Lung (tissue), 12 donors: Measurements from ENCODE around the gene STRBP. TPM values are rescaled to one million over a fixed set of nuclear protein-coding genes. Genes with fewer than 3 reads are reported as not detected.

Source experiments
- ATAC-seq: fragments of 200-7000 bp; cut with Tn5 transposase; one replicate; pipeline ENCODE4 v1.9.1; 2020; ENCODE audit warnings: moderate number of reproducible peaks; ENCODE audit not compliant: insufficient read depth, low FRiP score
- DNase-seq, 3 donors: peaks; one replicate each; pipeline ENCODE4 v3.0.0-alpha.2; 2013 to 2017
- H3K27ac ChIP-seq, 2 donors: one replicate each; pipeline ENCODE4 v1.5.1; 2013; ENCODE audit warnings: mild to moderate bottlenecking in 2 of 2, moderate library complexity in 2 of 2, control low read depth in 1 of 2, inconsistent platforms in 1 of 2, low read depth in 1 of 2, low read length in 1 of 2
- H3K27me3 ChIP-seq, 3 donors: one replicate each; pipeline ENCODE4 v1.5.1; 2013; ENCODE audit warnings: low read length in 2 of 3; ENCODE audit not compliant: control insufficient read depth in 3 of 3, insufficient read depth in 3 of 3
- H3K36me3 ChIP-seq, 4 donors: one replicate each; pipeline ENCODE4 v1.5.1; 2013; ENCODE audit warnings: low read length in 4 of 4, mild to moderate bottlenecking in 1 of 4, moderate library complexity in 1 of 4; ENCODE audit not compliant: control insufficient read depth in 4 of 4, insufficient read depth in 4 of 4
- H3K4me1 ChIP-seq, 5 donors: one replicate each; pipeline ENCODE4 v1.5.1; 2013; ENCODE audit warnings: low read length in 5 of 5, mild to moderate bottlenecking in 2 of 5, moderate library complexity in 1 of 5; ENCODE audit not compliant: control insufficient read depth in 5 of 5, insufficient read depth in 5 of 5
- H3K4me3 ChIP-seq: one replicate; pipeline ENCODE4 v1.5.1; 2013; ENCODE audit warnings: mild to moderate bottlenecking, control low read depth, moderate library complexity
- H3K9ac ChIP-seq, 2 donors: one replicate each; pipeline ENCODE4 v1.5.1; 2013; ENCODE audit warnings: low read length in 2 of 2, control low read depth in 1 of 2; ENCODE audit not compliant: insufficient read depth in 1 of 2
- H3K9me3 ChIP-seq, 4 donors: one replicate each; pipeline ENCODE4 v1.5.1; 2013; ENCODE audit warnings: low read length in 3 of 4, mild to moderate bottlenecking in 1 of 4, moderate library complexity in 1 of 4; ENCODE audit not compliant: control insufficient read depth in 4 of 4, insufficient read depth in 3 of 4
- WGBS, 2 donors: extraction: QIAGEN DNeasy Blood & Tissue Kit; methylation state at CpG; one replicate each; pipeline ENCODE4 v1.1.7; 2013; 5-methylcytosine and 5-hydroxymethylcytosine counted together
- polyA plus RNA-seq, 2 donors: library from polyadenylated mRNA; stranded (reverse); fragments of 200-250 nt; gene quantifications; one replicate each; pipeline ENCODE4 v1.2.1, GENCODE V29; 2013
- total RNA-seq, 2 donors: library from RNA; depleted of rRNA in 1 of 2; stranded (reverse); fragments of >200 nt in 1 of 2; gene quantifications; one replicate each; pipeline ENCODE4 v1.2.1, GENCODE V29; 2014 to 2021
- TF ChIP-seq, protein P1 (sequence below): IDR thresholded peaks from 2 replicates; pipeline ENCODE4 v1.5.1; 2012; ENCODE audit warnings: mild to moderate bottlenecking; ENCODE audit errors: control extremely low read depth, extremely low read depth
- donor health status: control.
- donor health status: control.
- donor health status: Bipolar disorder and iron deficiency.
- donor health status: healthy.
- donor health status: DM: yes; HTN: yes; CAD: no.

STRBP gene
- total and polyA plus RNA-seq, 4 donors: 8.3 to 27.2 (median 21.1) TPM

- Histone ChIP-seq H3K27me3 (no peaks in the 10 kb centered on the region), H3K4me1 (peaks cover 0 to 17% (median 8%) of the 10 kb centered on the region in 5 donors), H3K9me3 (no peaks in the 10 kb centered on the region), H3K9ac (no peak overlapping the region), H3K27ac (no peak overlapping the region), H3K36me3 (no peaks in the 10 kb centered on the region), H3K4me3 (no peak overlapping the region)
- ATAC-seq (no peak), DNase-seq (peak in 1 of 3 donors; percentile 2)
- TF ChIP-seq, protein P1, sequence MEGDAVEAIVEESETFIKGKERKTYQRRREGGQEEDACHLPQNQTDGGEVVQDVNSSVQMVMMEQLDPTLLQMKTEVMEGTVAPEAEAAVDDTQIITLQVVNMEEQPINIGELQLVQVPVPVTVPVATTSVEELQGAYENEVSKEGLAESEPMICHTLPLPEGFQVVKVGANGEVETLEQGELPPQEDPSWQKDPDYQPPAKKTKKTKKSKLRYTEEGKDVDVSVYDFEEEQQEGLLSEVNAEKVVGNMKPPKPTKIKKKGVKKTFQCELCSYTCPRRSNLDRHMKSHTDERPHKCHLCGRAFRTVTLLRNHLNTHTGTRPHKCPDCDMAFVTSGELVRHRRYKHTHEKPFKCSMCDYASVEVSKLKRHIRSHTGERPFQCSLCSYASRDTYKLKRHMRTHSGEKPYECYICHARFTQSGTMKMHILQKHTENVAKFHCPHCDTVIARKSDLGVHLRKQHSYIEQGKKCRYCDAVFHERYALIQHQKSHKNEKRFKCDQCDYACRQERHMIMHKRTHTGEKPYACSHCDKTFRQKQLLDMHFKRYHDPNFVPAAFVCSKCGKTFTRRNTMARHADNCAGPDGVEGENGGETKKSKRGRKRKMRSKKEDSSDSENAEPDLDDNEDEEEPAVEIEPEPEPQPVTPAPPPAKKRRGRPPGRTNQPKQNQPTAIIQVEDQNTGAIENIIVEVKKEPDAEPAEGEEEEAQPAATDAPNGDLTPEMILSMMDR: no peak
- WGBS, 2 donors: 97 to 99% methylated on average over 6 of the region's 6 CpGs
Observed at GRCh38 chr9:123314617-123315016, 46.2 kb upstream of the STRBP start.

DNA sequence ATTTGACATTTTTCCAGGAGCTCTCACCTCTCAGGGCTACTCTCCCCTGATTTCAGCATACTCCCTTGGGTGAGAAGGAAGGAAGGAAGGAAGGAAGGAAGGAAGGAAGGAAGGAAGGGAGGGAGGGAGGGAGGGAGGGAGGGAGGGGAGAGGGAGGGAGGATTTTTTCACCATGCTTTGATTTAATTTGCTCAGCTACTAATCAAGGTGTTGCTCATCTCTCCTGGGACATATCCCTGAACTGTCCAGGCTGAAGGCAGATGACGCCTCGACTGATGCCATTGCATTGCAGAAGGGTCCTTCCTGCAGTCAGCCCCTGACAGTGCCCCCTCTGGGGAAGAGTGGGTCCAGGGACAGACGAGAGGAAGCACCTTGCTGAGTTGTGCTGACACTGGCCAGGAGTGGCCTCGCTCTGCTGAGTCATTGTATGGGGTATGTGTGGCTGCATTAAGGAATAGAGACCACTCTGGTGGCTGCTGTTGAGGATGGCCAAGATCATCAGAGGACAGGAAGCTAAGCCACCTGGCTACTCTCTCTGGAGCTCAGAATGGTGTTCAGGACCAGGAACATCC lies 44.0 kb upstream of the STRBP start:
- TF ChIP-seq, protein P1: no peak
- no peaks in the 10 kb centered on the region for H3K27me3 ChIP-seq
- 52 to 78% methylated on average over 4 of the region's 4 CpGs for WGBS, 2 donors
- H3K27ac ChIP-seq: no peak overlapping the region
- no peak overlapping the region for H3K9ac ChIP-seq
- H3K9me3 ChIP-seq: no peaks in the 10 kb centered on the region
- DNase-seq (no peak), ATAC-seq (no peak)
- peaks cover 0 to 2% (median 0%) of the 10 kb centered on the region in 5 donors for H3K4me1 ChIP-seq
- no peak overlapping the region for H3K4me3 ChIP-seq
- no peaks in the 10 kb centered on the region for H3K36me3 ChIP-seq

GRCh38 chr9:123311250-123311752 lies 42.9 kb upstream of the STRBP start:
- no peaks in the 10 kb centered on the region for H3K27me3 ChIP-seq
- H3K36me3 ChIP-seq: no peaks in the 10 kb centered on the region
- H3K27ac ChIP-seq: no peak overlapping the region
- H3K9ac ChIP-seq: no peak overlapping the region
- ATAC-seq (no peak), DNase-seq (no peak)
- no peaks in the 10 kb centered on the region for H3K9me3 ChIP-seq
- H3K4me3 ChIP-seq: no peak overlapping the region
- 69 to 75% methylated on average over 9 of the region's 9 CpGs for WGBS, 2 donors
- TF ChIP-seq, protein P1: no peak
- H3K4me1 ChIP-seq: peaks cover 0 to 2% (median 0%) of the 10 kb centered on the region in 5 donors
